ENCODE measurements around the gene CYB561D1.

GRCh38 chr1:109483672-109484518 lies 10.0 kb upstream of the CYB561D1 start, which contains the start of gene ATXN7L2:
- peak; percentile 80 to 83 (median 82) for TF ChIP-seq POLR2A (IDR thresholded peaks at IDR 0.05)
- peak in 1 of 7 experiments; percentile 19 for TF ChIP-seq CTCF (IDR thresholded peaks at IDR 0.05)

All from body of pancreas (tissue), 4 donors.